GM12878 (cell line): Measurements from ENCODE around the gene HMGN3. TPM values are rescaled to one million over a fixed set of nuclear protein-coding genes. Genes with fewer than 3 reads are reported as not detected.

ENCODE experiments used
- ATAC-seq: fragments of 200-7000 bp; cut with Tn5 transposase; 3 replicates; pipeline ENCODE4 v1.9.1; 2020; ENCODE audit warnings: mild to moderate bottlenecking, moderate library complexity
- BruUV-seq: library from RNA; stranded (reverse); fragments of 400-500 nt; replicated peaks from 2 replicates; lab custom pipeline; 2021; lab: Mats Ljungman, UMichigan
- CTCF ChIA-PET: fragments of 300-600 bp; sonication (Branson Sonifier 250); formaldehyde crosslinking; extraction: SDS; loops from one replicate; lab custom pipeline; 2021; ENCODE audit warnings: inconsistent platforms; lab: Yijun Ruan, JAX
- POLR2A ChIA-PET: fragments of 350-600 bp; formaldehyde crosslinking; extraction: SDS; loops from one replicate; lab custom pipeline; 2021; ENCODE audit warnings: inconsistent platforms; lab: Charles Lee
- RAD21 ChIA-PET: fragments of 300-600 bp; sonication (Branson Sonifier 250); formaldehyde crosslinking; loops from one replicate; lab custom pipeline; 2023; ENCODE audit warnings: antibody characterized with exemption; ENCODE audit not compliant: unreplicated experiment; lab: Charles Lee
- SMC1A ChIA-PET: fragments of 300-600 bp; sonication (Branson Sonifier 250); formaldehyde crosslinking; loops from one replicate; lab custom pipeline; 2023; ENCODE audit not compliant: unreplicated experiment, uncharacterized antibody; lab: Charles Lee
- DNase-seq: peaks from one replicate; pipeline ENCODE4 v3.0.0-alpha.2; 2011; ENCODE audit warnings: low read depth, low spot score
- FAIRE-seq: peaks from 3 replicates; lab custom pipeline; 2011; peaks lifted over from hg19 to GRCh38; lab: Jason Lieb, UNC
- H2AFZ ChIP-seq: 2 replicates; pipeline ENCODE4 v1.6.0; 2011; ENCODE audit warnings: low read depth, low read length, control low read depth; ENCODE audit not compliant: control insufficient read depth
- H3K27ac ChIP-seq: 2 replicates; pipeline ENCODE4 v1.5.1; 2011; ENCODE audit warnings: control low read depth; ENCODE audit not compliant: control insufficient read depth, insufficient read depth
- H3K27me3 ChIP-seq, 2 experiments: replicated peaks in 1 of 2; 2 replicates each; pipeline versions ENCODE4 v1.6.0 to v1.6.1; 2011; ENCODE audit warnings: low read length in 1 of 2; ENCODE audit not compliant: control insufficient read depth in 2 of 2, insufficient read depth in 2 of 2
- H3K36me3 ChIP-seq, 2 experiments: 2 replicates each; pipeline ENCODE4 v1.5.1; 2011; ENCODE audit warnings: low read length in 1 of 2; ENCODE audit not compliant: control insufficient read depth in 2 of 2, insufficient read depth in 2 of 2
- H3K4me1 ChIP-seq: 2 replicates; pipeline ENCODE4 v1.6.1; 2011; ENCODE audit warnings: mild to moderate bottlenecking, low read length, moderate library complexity, mixed read lengths; ENCODE audit not compliant: control insufficient read depth, insufficient read depth
- H3K4me2 ChIP-seq: 2 replicates; pipeline ENCODE4 v1.6.0; 2011; ENCODE audit warnings: control low read depth; ENCODE audit not compliant: control insufficient read depth, insufficient read depth
- H3K4me3 ChIP-seq: fragments of 200-600 bp; sonication (generic); 2 replicates; pipeline ENCODE4 v1.5.1; 2016
- H3K79me2 ChIP-seq: 2 replicates; pipeline ENCODE4 v1.6.0; 2011; ENCODE audit warnings: low read length; ENCODE audit not compliant: control insufficient read depth, insufficient read depth
- H3K9ac ChIP-seq: 2 replicates; pipeline ENCODE4 v1.8.0; 2011; ENCODE audit warnings: low read length, control low read depth, mixed read lengths; ENCODE audit not compliant: control insufficient read depth, insufficient read depth
- H3K9me3 ChIP-seq: replicated peaks from 3 replicates; pipeline ENCODE4 v1.5.1; 2011; ENCODE audit warnings: mild to moderate bottlenecking, low read length; ENCODE audit not compliant: control insufficient read depth, insufficient read depth
- H4K20me1 ChIP-seq: 2 replicates; pipeline ENCODE4 v1.6.0; 2011; ENCODE audit not compliant: control insufficient read depth, insufficient read depth
- ATF7 ChIP-seq: fragments of 450-650 bp; IDR thresholded peaks from 2 replicates; pipeline ENCODE4 v1.6.1; 2016; ENCODE audit warnings: low read depth, mild to moderate bottlenecking
- CBFB ChIP-seq: IDR thresholded peaks from 2 replicates; pipeline ENCODE4 v1.6.1; 2016; ENCODE audit warnings: antibody characterized with exemption, low read depth
- CREB1 ChIP-seq: IDR thresholded peaks from 2 replicates; pipeline ENCODE4 v1.6.1; 2012; ENCODE audit warnings: low read depth, mild to moderate bottlenecking, inconsistent platforms
- HDAC6 ChIP-seq: fragments of 200-600 bp; sonication (generic); IDR thresholded peaks from one replicate; pipeline ENCODE4 v1.8.0; 2017; ENCODE audit warnings: antibody characterized with exemption; ENCODE audit not compliant: unreplicated experiment
- IKZF2 ChIP-seq, 2 experiments: fragments of 450-650 bp; IDR thresholded peaks; 2 replicates each; pipeline ENCODE4 v1.6.1; 2017; ENCODE audit warnings: mild to moderate bottlenecking in 2 of 2, moderate library complexity in 2 of 2
- MXI1 ChIP-seq: fragments of 150-350 bp; IDR thresholded peaks from 2 replicates; pipeline ENCODE4 v1.6.1; 2011; ENCODE audit warnings: low read depth, mild to moderate bottlenecking, inconsistent platforms, low read length, improper control_type of control experiment
- NRF1 ChIP-seq: conservative IDR thresholded peaks from 2 replicates; pipeline ENCODE4 v1.6.1; 2011; ENCODE audit warnings: mild to moderate bottlenecking, low read depth, low read length, improper control_type of control experiment
- PAX5 ChIP-seq: IDR thresholded peaks from 2 replicates; pipeline ENCODE4 v1.6.1; 2011; ENCODE audit warnings: low read depth, low read length, borderline replicate concordance
- POLR2AphosphoS2 ChIP-seq: IDR thresholded peaks from 2 replicates; pipeline ENCODE4 v1.6.1; 2011; ENCODE audit warnings: low read depth, mild to moderate bottlenecking, low read length, improper control_type of control experiment, moderate library complexity
- RAD21 ChIP-seq: IDR thresholded peaks from 2 replicates; pipeline ENCODE4 v1.6.1; 2011; ENCODE audit warnings: mild to moderate bottlenecking, low read depth, low read length, moderate library complexity; ENCODE audit not compliant: insufficient read depth
- RAD51 ChIP-seq: fragments of 450-650 bp; IDR thresholded peaks from 2 replicates; pipeline ENCODE4 v1.6.1; 2016; ENCODE audit warnings: moderate library complexity, mild to moderate bottlenecking, inconsistent platforms
- RB1 ChIP-seq: fragments of 450-650 bp; formaldehyde crosslinking; IDR thresholded peaks from 2 replicates; pipeline ENCODE4 v1.6.1; 2017; ENCODE audit warnings: mild to moderate bottlenecking, borderline replicate concordance
- RUNX3 ChIP-seq: IDR thresholded peaks from 2 replicates; pipeline ENCODE4 v1.6.1; 2012; ENCODE audit warnings: low read length, inconsistent platforms
- SPI1 ChIP-seq: IDR thresholded peaks from 2 replicates; pipeline ENCODE4 v1.6.1; 2011; ENCODE audit warnings: low read depth, mild to moderate bottlenecking, low read length, moderate library complexity, borderline replicate concordance; ENCODE audit not compliant: insufficient read depth
- TBL1XR1 ChIP-seq: IDR thresholded peaks from 2 replicates; pipeline ENCODE4 v1.6.1; 2012; ENCODE audit warnings: low read depth, low read length, improper control_type of control experiment
- WRNIP1 ChIP-seq: IDR thresholded peaks from 2 replicates; pipeline ENCODE4 v1.6.1; 2011; ENCODE audit warnings: low read depth, low read length, improper control_type of control experiment, borderline replicate concordance
- whole genome bisulfite sequencing: methylation state at CpG from one replicate; pipeline ENCODE4 v1.1.6; 2016; ENCODE audit warnings: low lambda C conversion rate; ENCODE audit not compliant: insufficient replicate concordance, insufficient coverage; ENCODE audit errors: missing lambda C conversion rate; 5-methylcytosine and 5-hydroxymethylcytosine counted together
- in situ Hi-C: fragments of 300-500 bp; cut with MboI; formaldehyde crosslinking; loops from 9 replicates; pipeline ENCODE4 v1.14.3; 2018; ENCODE audit warnings: mixed read lengths
- intact Hi-C: fragments of 100-400 bp; cut with micrococcal nuclease; formaldehyde crosslinking; loops from one replicate; pipeline ENCODE4 v1.14.2; 2022; ENCODE audit not compliant: unreplicated experiment
- polyA plus RNA-seq, 11 experiments: library from polyadenylated mRNA; depleted of rRNA in 4 of 11; unstranded in 6 of 11; stranded (reverse) in 5 of 11; fragments of >200 nt; fragmentation: Nextera tagmentation in 4 of 11; fragmentation: Illumina TruSeq in 1 of 11; extraction: Ambion mirVana in 4 of 11; extraction: Trizol in 1 of 11; gene quantifications; 1 replicate in 1 of 11; 2 replicates in 10 of 11; pipeline versions ENCODE4 v1.2.1 to v1.2.3, GENCODE V29; 2011 to 2016; ENCODE audit warnings: inconsistent platforms in 2 of 11, missing spikeins in 2 of 11, low read depth in 1 of 11
- total RNA-seq, 4 experiments: library from RNA; depleted of rRNA in 3 of 4; stranded (reverse); fragments of >200 nt in 3 of 4; fragmentation: Illumina TruSeq in 1 of 4; extraction: Trizol in 1 of 4; gene quantifications; 2 replicates each; pipeline versions ENCODE4 v1.2.1 to v1.2.3, GENCODE V29; 2013 to 2021
- TF ChIP-seq, protein P1 (sequence below), 3 experiments: IDR thresholded peaks in 2 of 3; conservative IDR thresholded peaks in 1 of 3; 2 replicates each; pipeline ENCODE4 v1.5.1; 2011; ENCODE audit warnings: low read depth in 3 of 3, low read length in 3 of 3, mild to moderate bottlenecking in 3 of 3, control low read depth in 2 of 3, moderate library complexity in 2 of 3, inconsistent platforms in 1 of 3, mixed read lengths in 1 of 3; ENCODE audit not compliant: control insufficient read depth in 2 of 3, insufficient read depth in 1 of 3; ENCODE audit errors: extremely low read depth in 1 of 3
- TF ChIP-seq, protein P2 (sequence below): IDR thresholded peaks from 2 replicates; pipeline ENCODE4 v1.6.1; 2011; ENCODE audit warnings: mild to moderate bottlenecking, low read depth, low read length, moderate library complexity; ENCODE audit not compliant: insufficient replicate concordance

HMGN3 gene
- total and polyA plus RNA-seq, 10 of the 15 experiments (the other 5 are each of a cell fraction or from before 2014, with no cell fraction given), result 115 to 496 (median 262) TPM

DNA sequence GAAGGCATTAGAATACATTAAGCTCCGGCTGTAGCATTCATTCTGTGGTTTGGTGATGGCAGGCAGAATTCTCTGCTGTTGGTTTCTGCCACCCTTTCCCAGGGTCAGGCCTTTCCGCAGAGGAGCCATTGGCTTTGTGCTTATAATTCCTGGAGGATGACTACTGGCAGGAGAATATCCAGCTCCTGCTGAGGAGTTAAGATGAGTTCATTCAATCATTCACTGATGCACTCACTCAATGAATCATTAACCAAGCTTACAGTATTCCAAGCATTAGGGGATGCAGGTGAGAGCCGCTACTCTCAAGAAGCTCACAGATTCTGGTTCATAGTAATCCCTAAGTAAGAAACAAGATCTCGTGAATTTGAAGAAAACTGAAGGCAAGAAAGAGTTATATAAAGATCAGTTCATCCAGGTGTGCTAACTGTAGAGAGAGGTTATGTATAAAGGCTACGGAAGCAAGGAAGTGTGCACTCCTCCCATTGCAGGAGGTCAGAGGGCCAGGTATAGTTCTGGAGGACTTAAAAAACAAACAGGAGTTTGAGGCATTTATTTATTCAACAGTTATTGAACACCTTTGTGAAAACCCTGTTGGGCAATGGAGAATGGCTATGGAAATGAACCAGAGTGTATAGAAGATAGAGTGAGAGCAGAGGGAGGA, 75.5 kb downstream of the HMGN3 start (continued):
- TF ChIP-seq, protein P1, sequence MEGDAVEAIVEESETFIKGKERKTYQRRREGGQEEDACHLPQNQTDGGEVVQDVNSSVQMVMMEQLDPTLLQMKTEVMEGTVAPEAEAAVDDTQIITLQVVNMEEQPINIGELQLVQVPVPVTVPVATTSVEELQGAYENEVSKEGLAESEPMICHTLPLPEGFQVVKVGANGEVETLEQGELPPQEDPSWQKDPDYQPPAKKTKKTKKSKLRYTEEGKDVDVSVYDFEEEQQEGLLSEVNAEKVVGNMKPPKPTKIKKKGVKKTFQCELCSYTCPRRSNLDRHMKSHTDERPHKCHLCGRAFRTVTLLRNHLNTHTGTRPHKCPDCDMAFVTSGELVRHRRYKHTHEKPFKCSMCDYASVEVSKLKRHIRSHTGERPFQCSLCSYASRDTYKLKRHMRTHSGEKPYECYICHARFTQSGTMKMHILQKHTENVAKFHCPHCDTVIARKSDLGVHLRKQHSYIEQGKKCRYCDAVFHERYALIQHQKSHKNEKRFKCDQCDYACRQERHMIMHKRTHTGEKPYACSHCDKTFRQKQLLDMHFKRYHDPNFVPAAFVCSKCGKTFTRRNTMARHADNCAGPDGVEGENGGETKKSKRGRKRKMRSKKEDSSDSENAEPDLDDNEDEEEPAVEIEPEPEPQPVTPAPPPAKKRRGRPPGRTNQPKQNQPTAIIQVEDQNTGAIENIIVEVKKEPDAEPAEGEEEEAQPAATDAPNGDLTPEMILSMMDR (IDR thresholded peaks at IDR 0.05 in 2 of 3, conservative IDR thresholded peaks at IDR 0.05 in 1 of 3; ENCODE audit: control insufficient read depth in 2 of 3, extremely low read depth in 1 of 3, insufficient read depth in 1 of 3, low read depth in 3 of 3, low read length in 3 of 3), result no peak
- TF ChIP-seq MXI1, result no peak
- no peak for TF ChIP-seq NRF1
- no peak for TF ChIP-seq HDAC6
- no peak for TF ChIP-seq CBFB
- no peak for TF ChIP-seq POLR2AphosphoS2
- no peak for TF ChIP-seq IKZF2 (IDR thresholded peaks at IDR 0.05)

DNA sequence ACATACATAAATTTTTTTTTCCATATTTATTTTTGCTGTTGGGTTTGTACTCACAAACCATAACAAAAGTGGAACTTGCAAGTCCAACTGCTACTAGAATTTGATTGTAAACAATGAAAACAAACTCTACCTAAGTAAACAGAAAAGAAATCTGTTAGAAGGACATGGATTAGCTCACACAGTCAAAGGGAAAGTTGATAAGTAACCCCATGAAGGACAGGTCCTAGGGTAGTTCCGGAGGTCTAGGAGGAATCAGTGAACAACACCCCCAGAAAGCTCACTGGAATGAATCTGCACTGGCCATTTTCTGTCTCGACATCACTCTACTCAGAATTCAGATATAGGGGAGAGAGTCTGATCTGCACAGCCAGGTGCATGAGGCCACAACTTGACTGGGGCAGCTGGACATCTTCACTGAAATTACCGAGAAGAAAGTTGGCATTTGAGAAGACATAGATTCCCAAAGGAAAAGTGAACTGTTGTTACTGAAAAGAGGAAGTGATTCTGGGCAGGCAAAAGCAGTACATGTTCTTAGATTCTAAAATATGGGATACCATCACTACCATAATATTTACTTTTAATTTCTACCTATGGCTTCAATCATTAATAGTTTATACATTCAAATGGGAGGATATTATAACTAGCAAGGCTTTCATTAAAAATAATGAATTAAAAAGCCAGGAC, 76.4 kb downstream of the HMGN3 start:
- Histone ChIP-seq H2AFZ (no peak overlapping the region), H4K20me1 (no peaks in the 10 kb centered on the region), H3K9ac (no peak overlapping the region), H3K4me2 (no peak overlapping the region), H3K4me3 (no peak overlapping the region), H3K27me3 (no peaks in the 10 kb centered on the region), H3K79me2 (no peaks in the 10 kb centered on the region), H3K4me1 (no peaks in the 10 kb centered on the region), H3K36me3 (no peaks in the 10 kb centered on the region), H3K9me3 (no peaks in the 10 kb centered on the region), H3K27ac (no peak overlapping the region)
- ChIA-PET RAD21 (no interaction called here), SMC1A (interaction anchor here (1.1 kb wide), 1 partner anchor 13 kb away, joined by 3 read pairs; no protein-coding TSS in a partner anchor), CTCF (interaction anchor here (0.8 kb wide), 1 partner anchor 386 kb away, joined by 3 read pairs; no protein-coding TSS in a partner anchor), POLR2A (no interaction called here)
- ATAC-seq (no peak), FAIRE-seq (no peak), DNase-seq (no peak)
- in situ Hi-C loops (no loop called here), intact Hi-C loops (no loop called here)
- BruUV-seq, result no TSS peak
- 39% methylated on average over 3 of the region's 3 CpGs for WGBS
- TF ChIP-seq RUNX3 (no peak), WRNIP1 (no peak), RAD21 (no peak), TBL1XR1 (no peak), PAX5 (no peak), CREB1 (no peak), RB1 (no peak), RAD51 (no peak), ATF7 (no peak), SPI1 (no peak; the same call in 1 of the 2 replicates)
- TF ChIP-seq, protein P2, sequence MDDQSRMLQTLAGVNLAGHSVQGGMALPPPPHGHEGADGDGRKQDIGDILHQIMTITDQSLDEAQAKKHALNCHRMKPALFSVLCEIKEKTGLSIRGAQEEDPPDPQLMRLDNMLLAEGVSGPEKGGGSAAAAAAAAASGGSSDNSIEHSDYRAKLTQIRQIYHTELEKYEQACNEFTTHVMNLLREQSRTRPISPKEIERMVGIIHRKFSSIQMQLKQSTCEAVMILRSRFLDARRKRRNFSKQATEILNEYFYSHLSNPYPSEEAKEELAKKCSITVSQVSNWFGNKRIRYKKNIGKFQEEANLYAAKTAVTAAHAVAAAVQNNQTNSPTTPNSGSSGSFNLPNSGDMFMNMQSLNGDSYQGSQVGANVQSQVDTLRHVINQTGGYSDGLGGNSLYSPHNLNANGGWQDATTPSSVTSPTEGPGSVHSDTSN, result no peak
